HG03521 (cell line): ENCODE results near the gene NAXD.
A peak's percentile ranks its signal among the peaks of the same experiment; 100 is the strongest.
"Not testable (repeated sequence)": the region's sequence is repeated elsewhere in the genome, so short reads cannot be mapped to it uniquely, and the experiment has no call there.

Source experiments
- ATAC-seq: cut with Tn5 transposase; IDR thresholded peaks from one replicate; pipeline ENCODE4 v1.9.1; 2021; ENCODE audit warnings: mild to moderate bottlenecking, moderate library complexity; ENCODE audit not compliant: unreplicated experiment

The NAXD gene

DNA sequence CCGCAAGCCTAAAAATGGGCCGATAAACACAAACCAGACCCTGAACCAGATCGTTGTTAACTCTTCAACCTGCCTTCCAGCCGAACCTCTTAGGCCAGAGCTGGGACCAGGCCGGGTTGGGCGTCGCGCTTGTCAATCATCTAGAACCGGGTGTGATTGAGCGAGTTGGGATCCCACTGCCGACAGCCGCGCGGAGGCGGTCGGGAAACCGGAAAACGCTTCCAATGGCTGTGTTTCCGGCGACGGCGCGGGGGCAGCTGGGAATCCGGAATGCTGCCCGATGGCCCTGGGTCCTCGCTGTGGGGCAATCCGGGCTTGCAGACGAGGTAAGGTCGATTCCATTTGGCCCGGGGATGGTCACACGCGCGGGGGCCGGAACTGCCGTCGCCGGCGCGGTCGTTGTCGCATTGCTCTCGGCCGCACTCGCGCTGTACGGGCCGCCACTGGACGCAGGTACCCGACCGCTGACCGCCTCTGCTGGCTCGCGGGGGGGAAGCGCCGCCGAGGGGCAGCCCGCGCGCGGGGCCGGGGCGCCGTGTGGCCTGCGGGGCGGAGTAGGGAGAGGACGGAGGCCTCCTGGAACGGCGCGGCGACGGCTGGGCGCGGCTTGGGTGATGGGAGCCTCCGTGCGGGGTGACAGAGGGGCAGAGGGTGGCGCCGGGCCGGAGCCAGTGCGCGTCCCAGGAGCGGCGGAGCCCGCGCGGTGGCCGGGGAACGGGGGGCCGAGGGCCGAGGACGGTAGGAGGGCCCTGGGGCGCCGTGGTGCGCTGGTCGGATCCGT lies at the start of gene NAXD:
NAXD (plus strand) TSS at position 224 of the 781 bp plus-strand sequence; CDS start at position 281, 57 bp downstream.
- peak; percentile 67 for ATAC-seq

DNA sequence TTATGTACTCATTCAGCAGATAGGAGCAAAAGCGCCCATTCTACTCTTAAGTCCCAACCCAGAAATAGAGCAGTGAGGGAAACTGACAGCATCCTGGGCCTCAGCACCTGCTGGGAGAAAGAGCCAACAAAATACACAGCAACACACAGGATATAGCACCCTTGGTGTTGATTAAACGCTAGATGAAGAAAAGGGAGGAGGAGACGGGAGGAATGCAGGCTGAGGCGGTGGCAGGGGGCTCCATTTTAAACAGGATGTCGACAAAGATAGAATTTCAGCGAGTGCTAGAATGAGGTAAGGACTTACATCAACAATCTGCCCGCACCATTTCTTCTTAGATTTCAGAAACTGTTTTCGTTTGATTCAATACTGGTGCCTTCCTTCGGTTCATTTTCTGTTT lies 49.2 kb upstream of the NAXD start:
- no peak for ATAC-seq

DNA sequence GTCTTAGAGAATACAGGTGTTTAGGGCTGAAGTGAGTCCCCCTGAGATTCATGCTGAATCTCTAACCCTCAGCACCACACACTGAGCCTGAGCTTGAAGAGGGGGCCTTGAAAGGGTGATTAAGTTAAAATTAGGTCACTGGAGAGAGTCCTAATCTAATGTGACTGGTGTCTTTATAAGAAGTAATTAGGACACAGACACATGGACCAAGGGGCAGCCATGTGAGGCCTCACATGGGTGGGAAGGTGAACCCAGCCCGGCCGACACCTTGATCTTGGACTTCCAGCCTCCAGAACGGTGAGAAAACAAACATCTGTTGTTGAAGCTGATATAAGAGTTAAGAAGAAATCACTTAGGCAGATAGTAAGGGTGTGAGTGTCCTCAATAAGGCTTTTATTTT lies 46.7 kb upstream of the NAXD start:
- no peak for ATAC-seq

DNA sequence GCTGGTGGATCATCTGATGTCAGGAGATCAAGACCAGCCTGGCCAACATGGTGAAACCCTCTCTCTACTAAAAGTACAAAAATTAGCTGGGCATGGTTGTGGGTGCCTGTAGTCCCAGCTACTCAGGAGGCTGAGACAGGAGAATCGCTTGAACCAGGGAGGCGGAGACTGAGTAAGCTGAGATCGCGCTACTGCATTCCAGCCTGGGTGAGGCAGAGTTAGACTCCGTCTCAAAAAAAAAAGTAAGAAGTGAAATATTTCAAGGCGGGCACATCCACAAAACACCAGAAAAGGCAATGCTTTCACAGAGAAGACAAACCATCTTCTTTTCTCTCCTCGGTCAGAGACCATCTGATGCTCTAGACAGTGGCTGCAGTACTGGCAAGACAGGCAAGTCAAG lies 45.4 kb upstream of the NAXD start:
- ATAC-seq: not testable (repeated sequence)

DNA sequence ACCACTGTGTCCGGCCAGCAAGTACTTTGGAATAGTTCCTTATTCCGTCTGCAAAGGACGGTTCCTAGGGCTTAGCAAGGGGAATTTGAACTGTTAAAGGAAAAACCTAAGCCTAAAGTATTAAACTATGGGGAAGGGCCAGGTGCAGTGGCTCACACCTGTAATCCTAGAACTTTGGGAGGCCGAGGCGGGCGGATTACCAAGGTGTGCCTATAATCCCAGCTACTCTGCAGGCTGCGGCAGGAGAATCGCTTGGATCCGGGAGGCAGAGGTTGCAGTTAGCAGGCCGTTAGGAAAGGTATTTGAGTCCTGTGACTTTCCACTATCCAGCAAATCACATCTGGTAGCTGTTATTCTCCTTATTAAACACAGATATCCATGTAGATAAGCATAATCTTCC lies 44.5 kb upstream of the NAXD start:
- ATAC-seq: no peak

DNA sequence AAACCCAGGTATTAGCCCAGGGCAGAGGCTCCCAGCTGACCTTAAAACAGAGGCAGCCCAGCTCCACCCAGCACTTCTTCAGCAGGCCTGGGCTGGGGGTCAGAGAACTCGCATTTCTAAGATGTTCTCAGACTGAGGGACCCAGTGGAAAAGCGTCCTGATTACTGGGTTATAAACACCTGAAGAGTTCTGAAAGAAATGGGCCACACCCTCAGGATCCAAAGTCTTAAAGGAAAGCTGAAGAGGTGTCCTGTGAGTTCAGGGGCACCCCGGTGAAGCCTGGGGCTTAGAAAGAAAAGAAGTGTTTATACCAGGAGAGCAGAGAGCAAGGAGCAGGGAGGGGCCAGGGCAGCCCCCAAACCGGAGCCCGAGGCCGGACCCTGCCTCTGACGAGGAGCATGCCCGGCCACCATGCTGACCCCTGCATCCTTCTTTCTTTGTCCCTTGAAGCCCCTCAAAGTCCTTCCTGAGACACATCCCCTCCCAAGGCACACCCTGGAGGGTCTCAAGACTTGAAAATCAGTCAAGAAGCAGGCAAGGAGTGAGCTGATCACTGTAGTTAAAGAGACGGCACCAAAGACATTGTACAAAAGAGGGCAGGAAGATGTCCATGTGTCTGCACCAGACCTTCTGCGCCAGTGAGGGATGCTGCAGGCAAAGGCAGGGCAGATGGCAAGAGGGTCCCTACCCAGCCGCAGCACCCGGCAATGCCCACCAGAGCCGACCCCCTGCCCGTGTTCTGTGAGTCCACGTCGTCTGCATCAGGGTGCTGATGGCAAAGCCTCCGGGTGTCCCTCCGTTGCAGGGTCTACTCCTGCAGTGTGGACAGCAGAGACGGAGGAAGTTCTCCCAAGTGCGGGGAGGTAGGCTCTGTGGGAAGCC lies 43.2 kb upstream of the NAXD start:
- no peak for ATAC-seq

DNA sequence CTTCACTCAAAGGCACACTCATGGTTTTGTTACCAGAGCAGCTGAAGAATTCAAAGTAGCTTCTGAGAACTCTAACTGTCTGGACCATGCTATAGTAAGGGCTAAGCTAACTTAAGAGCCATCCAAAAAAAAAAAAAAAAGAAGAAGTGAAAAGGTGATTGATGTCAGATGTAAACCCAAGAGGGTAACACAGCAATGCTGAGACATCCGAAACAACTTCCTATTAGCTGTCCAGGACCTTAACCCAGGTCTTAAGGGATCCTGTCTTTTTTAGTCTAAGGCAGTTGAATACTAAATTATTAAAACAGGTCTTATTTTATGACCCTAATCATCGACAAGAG lies 42.6 kb upstream of the NAXD start:
- ATAC-seq: no peak

DNA sequence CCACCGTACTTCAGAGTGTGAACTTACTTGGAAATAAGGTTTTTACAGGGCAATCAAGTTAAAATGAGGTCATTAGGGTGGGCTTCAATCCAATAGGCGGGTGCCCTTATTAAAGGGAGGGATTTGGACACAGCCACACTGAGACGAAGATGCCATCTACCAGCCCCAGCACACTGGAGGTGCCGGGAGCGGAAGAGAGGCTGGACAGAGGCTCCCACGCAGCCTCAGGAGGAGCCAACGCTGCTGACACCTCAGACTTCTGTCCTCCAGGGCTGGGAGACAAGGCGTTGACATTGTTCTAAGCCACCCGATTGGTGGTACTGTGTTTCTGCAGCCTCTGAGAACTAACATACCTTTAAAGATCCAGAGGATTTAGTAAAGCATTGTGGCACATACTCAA lies 41.2 kb upstream of the NAXD start:
- no peak for ATAC-seq

DNA sequence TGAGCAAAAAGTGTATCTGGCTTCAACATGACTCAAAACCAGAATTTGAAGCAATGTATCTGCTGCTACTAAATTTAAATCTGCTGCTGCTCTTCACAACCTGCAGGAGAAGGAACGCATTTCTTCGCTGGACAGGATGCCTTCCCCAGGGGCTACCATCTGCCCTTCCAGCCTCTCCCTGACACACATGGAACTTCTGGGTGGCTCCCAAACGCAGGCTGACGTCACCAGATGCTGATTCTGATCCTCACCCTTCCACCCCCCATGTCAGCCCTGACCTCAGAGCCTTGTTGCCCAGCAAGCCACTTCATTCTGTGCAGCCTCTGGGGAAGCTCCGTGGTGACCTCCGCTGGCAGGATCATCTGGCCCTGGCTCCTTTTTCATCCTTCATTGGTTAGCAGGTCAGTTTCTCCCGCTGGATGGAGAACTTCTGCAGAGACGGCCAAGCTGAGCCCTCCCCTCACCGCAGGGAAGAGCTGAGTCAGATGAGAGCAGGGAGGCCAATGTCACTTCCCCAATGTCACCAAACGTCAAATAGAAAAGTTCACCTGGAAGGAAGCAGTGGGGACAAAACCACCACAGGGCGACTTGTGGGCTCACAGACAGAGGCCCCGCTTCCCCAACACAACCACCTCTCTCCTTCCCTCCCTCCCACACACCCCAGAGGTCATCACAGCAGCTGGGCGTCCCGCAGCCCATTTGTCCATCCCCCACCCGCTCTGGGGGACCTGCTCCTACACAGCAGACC lies 39.8 kb upstream of the NAXD start:
- peak; percentile 66 for ATAC-seq

DNA sequence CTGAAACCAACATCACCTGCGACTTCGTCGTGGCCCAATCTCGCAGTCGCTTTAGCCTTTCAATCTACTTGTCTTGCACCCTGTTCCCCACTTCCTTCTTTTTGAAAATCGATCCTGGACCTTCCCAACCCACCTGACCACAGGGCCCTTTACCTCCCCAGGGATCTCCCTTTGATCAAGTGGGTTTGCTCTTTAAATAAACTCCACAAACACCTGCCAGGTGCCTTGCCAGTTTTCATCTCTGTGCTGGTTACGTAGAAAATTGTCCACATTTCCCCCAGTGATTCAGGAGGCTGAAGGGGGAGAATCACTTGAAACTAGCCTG lies 39.3 kb upstream of the NAXD start:
- ATAC-seq: no peak

DNA sequence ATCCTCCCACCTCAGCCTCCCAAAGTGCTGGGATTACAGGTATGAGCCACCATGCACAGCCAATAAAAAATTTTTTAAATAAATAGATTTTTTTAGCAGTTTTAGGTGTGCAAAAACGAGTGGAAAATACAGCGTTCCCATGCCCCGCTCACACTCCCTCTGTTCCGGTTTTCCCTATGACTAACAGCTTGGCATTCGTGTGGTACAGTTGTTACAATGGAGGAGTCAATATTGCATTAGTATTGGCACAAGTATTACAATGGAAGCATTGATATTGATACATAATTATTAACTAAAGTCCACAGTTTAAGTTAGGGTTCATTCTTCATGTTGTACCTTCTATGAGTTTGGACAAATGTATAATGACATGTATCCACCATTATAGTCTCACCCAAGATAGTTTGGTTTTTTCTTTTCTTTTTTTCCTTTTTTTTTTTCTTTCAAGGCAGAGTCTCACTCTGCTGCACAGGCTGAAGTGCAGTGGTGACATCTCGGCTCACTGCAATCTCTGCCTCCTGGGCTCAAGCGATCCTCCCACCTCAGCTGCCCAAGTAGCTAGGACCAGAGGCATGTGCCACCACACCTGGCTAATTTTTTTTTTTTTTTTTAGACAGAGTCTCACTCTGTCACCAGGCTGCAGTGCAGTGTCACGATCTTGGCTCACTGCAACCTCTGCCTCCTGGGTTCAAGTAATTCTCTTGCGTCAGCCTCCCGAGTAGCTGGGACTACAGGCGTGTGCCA lies 38.4 kb upstream of the NAXD start:
- no peak for ATAC-seq

DNA sequence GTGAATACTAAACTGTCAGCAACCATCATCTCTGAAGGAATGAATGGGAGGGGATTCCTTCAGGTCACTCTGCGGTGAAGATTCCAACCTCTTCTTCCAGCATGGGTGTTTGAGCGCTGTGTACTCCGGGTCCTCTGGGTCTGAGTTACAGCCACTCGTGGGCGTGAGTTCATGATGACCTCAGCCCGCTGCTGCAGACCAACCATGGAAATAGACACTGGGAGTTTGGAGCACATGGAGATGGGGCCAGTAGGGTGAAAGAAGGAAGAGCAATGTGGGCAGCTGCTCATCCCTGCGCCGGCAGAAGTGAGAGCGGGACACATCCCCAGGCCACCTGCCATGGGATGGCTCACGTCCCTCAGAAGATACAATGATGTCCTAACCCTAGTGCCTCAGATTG lies 37.0 kb upstream of the NAXD start:
- no peak for ATAC-seq

DNA sequence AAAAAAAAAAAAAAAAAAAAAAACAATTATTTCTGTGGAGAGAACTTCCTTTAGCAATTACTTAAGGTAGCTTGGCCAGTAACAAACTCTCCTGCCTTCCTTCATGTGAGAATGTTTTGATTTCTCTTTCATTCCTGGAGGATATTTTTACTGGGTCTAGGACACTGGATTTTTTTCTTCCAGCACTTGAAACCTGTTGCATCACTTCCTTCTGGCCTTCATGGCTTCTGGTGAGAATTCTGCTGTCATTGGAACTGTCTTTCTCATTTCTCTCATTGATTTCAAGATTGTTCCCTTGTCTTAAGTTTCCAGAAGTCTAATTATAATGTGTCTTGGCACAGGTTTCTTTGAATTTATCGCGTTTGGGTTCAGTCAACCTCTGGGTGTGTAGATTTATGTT lies 34.5 kb upstream of the NAXD start:
- no peak for ATAC-seq

DNA sequence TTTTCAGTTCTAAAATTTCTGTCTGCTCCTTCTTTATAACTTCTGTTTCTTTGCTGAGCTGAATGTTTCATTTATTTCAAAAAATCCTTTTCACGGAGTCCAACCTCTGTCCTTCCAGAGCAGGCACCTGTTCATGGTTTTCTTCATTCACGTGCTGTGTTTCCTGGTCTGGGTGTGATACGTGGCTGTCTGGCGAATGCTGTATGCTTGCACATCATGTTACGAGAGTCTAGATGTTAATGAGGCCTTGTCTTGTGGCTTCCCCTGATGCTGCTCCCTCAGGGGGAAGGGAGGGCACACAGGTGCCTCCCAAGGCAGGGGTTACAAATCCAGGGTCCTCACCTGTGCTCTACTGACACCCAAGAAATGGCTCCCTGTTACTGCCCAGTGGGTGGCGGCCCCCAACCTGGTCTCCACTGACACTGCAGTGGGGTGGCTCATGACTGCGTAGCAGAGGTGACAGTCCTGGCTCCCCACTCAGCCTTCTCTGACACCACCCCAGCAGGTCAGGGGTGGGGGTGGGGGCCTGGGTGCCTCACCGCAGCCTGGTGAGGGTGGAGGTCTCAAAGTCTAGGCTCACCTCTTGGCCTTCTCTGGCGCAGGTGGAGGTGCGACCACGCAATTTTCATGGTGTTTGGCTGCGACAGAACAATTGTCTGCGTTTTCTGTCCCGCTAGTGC lies 33.7 kb upstream of the NAXD start:
- ATAC-seq: no peak

DNA sequence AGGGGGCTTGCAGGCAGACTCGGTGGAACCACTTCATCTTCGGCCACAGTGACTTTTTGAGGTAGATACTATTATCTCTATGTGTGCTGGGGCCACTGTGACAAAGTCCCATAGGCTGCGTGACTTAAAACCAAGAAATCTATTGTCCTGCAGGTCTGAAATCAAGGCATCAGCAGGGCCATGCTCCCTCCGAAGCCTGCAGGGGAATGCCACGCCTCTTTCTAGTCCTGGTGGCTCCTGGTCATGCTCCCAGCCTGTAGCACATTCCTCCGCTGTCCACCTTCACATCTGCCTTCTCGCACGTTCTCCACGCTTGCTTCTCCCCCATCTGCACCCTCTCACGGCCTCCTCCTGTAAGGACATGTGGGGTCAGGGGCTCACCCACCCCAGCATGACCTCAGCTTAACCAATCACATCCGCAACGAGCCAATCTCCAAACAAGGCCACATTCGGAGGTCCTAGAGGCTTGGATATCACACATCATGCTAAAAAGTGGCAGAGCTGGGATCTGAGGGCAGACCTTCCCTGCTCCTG lies 32.9 kb upstream of the NAXD start:
- ATAC-seq: no peak

DNA sequence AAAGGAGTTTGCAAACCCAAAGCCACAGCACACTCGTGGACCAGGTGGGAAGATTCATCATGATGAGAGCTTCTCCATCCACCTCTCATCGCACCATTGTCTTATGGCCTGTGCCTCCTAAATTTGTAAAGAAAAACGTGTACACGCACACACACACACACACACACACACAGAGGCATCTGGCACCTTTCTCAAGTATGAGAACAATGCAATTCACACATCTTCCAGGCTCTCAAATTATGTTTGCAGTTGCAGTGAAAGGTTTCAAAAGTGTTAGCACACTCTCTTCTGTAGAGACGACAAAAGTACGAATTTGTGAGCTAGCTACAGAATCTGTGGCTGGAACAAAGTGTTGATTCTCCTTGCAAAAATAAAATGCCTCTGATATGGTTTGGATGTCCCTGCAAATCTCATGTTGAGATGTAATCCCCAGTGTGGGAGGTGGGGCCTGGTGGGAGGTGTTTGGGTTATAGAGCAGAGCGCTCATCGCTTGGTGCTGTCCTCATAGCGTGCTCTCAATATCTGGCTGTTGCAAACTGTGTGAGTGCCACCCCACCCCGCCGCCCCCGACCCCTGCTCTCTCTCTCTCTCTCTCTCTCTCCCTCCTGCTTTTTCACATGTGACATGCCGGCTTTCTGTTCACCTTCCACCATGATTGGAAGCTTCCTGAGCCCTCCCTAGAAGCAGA lies 32.0 kb upstream of the NAXD start:
- ATAC-seq: no peak

DNA sequence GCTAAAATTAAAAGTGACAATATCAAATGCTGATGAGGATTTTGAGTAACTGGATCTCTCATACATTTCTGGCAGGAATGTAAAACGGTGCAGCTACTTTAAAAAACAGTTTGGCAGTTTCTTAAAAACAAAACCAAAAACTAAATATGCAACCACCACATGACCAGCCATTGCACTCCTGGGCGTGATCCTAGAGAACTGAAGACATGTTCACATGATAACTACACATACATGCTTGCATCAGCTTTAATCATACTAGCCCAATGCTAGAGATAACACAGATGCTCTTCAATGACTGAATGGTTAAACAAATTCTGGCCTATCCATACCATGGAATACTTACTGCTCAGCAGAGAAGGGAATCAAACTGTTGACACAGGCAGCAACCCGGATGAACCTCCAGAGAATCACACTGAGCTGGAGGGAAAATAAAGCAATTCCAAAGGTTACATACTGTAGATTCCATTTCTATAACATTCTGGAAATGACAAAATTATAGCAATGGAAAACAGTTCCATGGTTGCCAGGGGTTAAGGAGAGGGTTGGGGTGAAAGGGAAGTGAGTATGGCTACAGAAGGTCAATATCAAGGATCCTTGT lies 25.5 kb upstream of the NAXD start:
- ATAC-seq: no peak

DNA sequence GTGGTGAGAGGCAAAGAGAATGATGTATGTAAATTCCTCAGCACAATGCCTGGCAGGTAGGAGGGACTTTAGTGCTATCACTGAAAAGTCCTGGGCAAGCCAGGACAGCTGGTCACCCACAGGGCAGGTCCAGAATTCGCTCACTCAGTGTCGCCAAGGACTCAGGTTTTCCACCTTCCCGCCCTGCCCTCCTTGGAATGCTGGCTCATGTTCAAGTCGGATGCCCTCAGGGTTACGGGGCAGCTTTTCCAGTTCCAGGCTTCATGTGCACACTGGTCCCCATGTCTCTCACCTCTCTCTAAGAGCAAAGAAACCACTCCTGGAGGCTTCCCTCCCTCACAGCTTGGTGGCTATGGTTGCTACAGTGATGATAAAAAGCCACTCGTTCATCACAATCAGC lies 24.8 kb upstream of the NAXD start:
- no peak for ATAC-seq

DNA sequence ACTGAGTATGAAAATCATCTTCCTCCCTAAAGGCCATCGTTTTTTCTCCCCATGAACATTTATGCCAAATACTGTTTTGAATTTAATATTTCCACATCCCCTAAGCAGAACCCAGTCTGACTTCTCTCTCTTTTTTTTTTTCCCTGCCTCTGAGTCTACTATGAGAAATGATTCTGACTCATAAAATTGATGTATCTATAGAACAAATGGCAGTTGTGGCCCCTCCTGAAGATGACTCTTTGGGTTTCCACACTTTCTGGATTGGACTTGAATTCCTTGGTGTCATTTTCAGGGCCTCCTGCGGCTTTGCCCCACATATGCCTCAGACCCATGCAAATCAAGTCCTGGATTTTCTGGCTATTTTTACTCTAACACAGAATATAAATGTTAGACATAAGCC lies 22.7 kb upstream of the NAXD start:
- ATAC-seq: no peak
